Astrocyte (in vitro differentiated cells and primary cell): ENCODE results near the gene LRRK1. TPM values are rescaled to one million over a fixed set of nuclear protein-coding genes. Genes with fewer than 3 reads are reported as not detected.
A peak's percentile ranks its signal among the peaks of the same experiment; 100 is the strongest.

Experiments
- DNase-seq: peaks from one replicate; pipeline ENCODE4 v3.0.0-alpha.2; 2010; ENCODE audit warnings: low read depth
- FAIRE-seq: peaks from 2 replicates; lab custom pipeline; 2011; peaks lifted over from hg19 to GRCh38; lab: Jason Lieb, UNC
- H2AFZ ChIP-seq: 2 replicates; pipeline ENCODE4 v1.6.0; 2012; ENCODE audit warnings: low read depth, low read length, inconsistent platforms
- H3K27ac ChIP-seq: 2 replicates; pipeline ENCODE4 v1.5.1; 2011; ENCODE audit warnings: low read depth, low read length, inconsistent platforms
- H3K27me3 ChIP-seq: 2 replicates; pipeline ENCODE4 v1.6.0; 2011; ENCODE audit warnings: low read length, inconsistent platforms; ENCODE audit not compliant: insufficient read depth
- H3K36me3 ChIP-seq: 2 replicates; pipeline ENCODE4 v1.5.1; 2011; ENCODE audit warnings: low read length, inconsistent platforms; ENCODE audit not compliant: insufficient read depth
- H3K4me1 ChIP-seq: 2 replicates; pipeline ENCODE4 v1.5.1; 2011; ENCODE audit warnings: low read length, inconsistent platforms; ENCODE audit not compliant: insufficient read depth
- H3K4me2 ChIP-seq: 2 replicates; pipeline ENCODE4 v1.6.0; 2012; ENCODE audit warnings: low read length, inconsistent platforms
- H3K4me3 ChIP-seq: 2 replicates; pipeline ENCODE4 v1.5.1; 2011; ENCODE audit warnings: low read depth, mild to moderate bottlenecking, low read length, inconsistent platforms; ENCODE audit not compliant: insufficient read depth
- H3K79me2 ChIP-seq: 2 replicates; pipeline ENCODE4 v1.6.0; 2012; ENCODE audit warnings: mild to moderate bottlenecking, low read length, inconsistent platforms; ENCODE audit not compliant: insufficient read depth
- H3K9ac ChIP-seq: 2 replicates; pipeline ENCODE4 v1.6.0; 2012; ENCODE audit warnings: mild to moderate bottlenecking, low read length, inconsistent platforms
- H3K9me3 ChIP-seq: 2 replicates; pipeline ENCODE4 v1.5.1; 2012; ENCODE audit warnings: low read depth, mild to moderate bottlenecking, low read length, inconsistent platforms; ENCODE audit not compliant: insufficient read depth
- H4K20me1 ChIP-seq: 2 replicates; pipeline ENCODE4 v1.6.0; 2012; ENCODE audit warnings: low read length, inconsistent platforms; ENCODE audit not compliant: insufficient read depth
- H3K27ac Mint-ChIP-seq: one replicate; pipeline ENCODE4 v1.8.0; 2021; ENCODE audit warnings: mild to moderate bottlenecking, mixed read lengths; ENCODE audit not compliant: unreplicated experiment
- H3K27me3 Mint-ChIP-seq: one replicate; pipeline ENCODE4 v1.8.0; 2021; ENCODE audit warnings: low read depth, mixed read lengths; ENCODE audit not compliant: unreplicated experiment
- H3K36me3 Mint-ChIP-seq: one replicate; pipeline ENCODE4 v1.8.0; 2021; ENCODE audit warnings: low read depth, mixed read lengths; ENCODE audit not compliant: unreplicated experiment
- H3K4me1 Mint-ChIP-seq: one replicate; pipeline ENCODE4 v1.8.0; 2021; ENCODE audit warnings: low read depth, mixed read lengths; ENCODE audit not compliant: unreplicated experiment
- H3K4me3 Mint-ChIP-seq: one replicate; pipeline ENCODE4 v1.8.0; 2021; ENCODE audit warnings: mild to moderate bottlenecking, moderate library complexity, mixed read lengths; ENCODE audit not compliant: unreplicated experiment
- H3K9me3 Mint-ChIP-seq: one replicate; pipeline ENCODE4 v1.8.0; 2021; ENCODE audit warnings: mild to moderate bottlenecking, mixed read lengths; ENCODE audit not compliant: unreplicated experiment
- CTCF ChIP-seq: IDR thresholded peaks from 2 replicates; pipeline ENCODE4 v1.5.1; 2011; ENCODE audit warnings: low read depth, mild to moderate bottlenecking, inconsistent platforms, low read length, moderate library complexity; ENCODE audit not compliant: insufficient read depth
- EZH2 ChIP-seq: IDR thresholded peaks from 2 replicates; pipeline ENCODE4 v1.6.1; 2012; ENCODE audit warnings: mild to moderate bottlenecking, low read length, inconsistent platforms; ENCODE audit not compliant: insufficient read depth
- total RNA-seq: library from RNA; stranded (reverse); gene quantifications from 2 replicates; pipeline ENCODE4 v1.2.1, GENCODE V29; 2021

The LRRK1 gene
- total RNA-seq, 1 donor from 2014 or later, result 0.41 TPM

- Histone ChIP-seq H3K9ac (no peak overlapping the region), H3K79me2 (no peaks in the 10 kb centered on the region), H3K9me3 (no peaks in the 10 kb centered on the region), H3K27me3 (no peaks in the 10 kb centered on the region), H3K36me3 (no peaks in the 10 kb centered on the region), H3K4me1 (no peaks in the 10 kb centered on the region), H3K4me2 (no peak overlapping the region), H2AFZ (no peak overlapping the region), H3K4me3 (no peak overlapping the region), H4K20me1 (no peaks in the 10 kb centered on the region), H3K27ac (no peak overlapping the region)
- Mint-ChIP-seq H3K27ac (no peak overlapping the region), H3K27me3 (peaks cover 19% of the 10 kb centered on the region), H3K4me3 (no peak overlapping the region), H3K9me3 (peaks cover 1% of the 10 kb centered on the region), H3K4me1 (peaks cover 2% of the 10 kb centered on the region), H3K36me3 (peaks cover 2% of the 10 kb centered on the region)
- TF ChIP-seq EZH2, result no peak
- no peak for TF ChIP-seq CTCF
- FAIRE-seq (no peak), DNase-seq (no peak)
Observed at GRCh38 chr15:101028772-101029438, 109.7 kb downstream of the LRRK1 start.

GRCh38 chr15:101029971-101030661 lies 111.0 kb downstream of the LRRK1 start:
- Mint-ChIP-seq H3K4me1 (no peaks in the 10 kb centered on the region), H3K27me3 (peaks cover 15% of the 10 kb centered on the region), H3K27ac (no peak overlapping the region), H3K36me3 (peaks cover 1% of the 10 kb centered on the region), H3K9me3 (peaks cover 1% of the 10 kb centered on the region), H3K4me3 (no peak overlapping the region)
- no peaks in the 10 kb centered on the region for H4K20me1 ChIP-seq
- FAIRE-seq (no peak), DNase-seq (no peak)
- H3K4me1 ChIP-seq, result no peaks in the 10 kb centered on the region
- TF ChIP-seq EZH2, result no peak
- TF ChIP-seq CTCF, result no peak
- no peaks in the 10 kb centered on the region for H3K9me3 ChIP-seq
- no peaks in the 10 kb centered on the region for H3K27me3 ChIP-seq
- H3K4me2 ChIP-seq, result no peak overlapping the region
- H2AFZ ChIP-seq, result no peak overlapping the region
- no peak overlapping the region for H3K4me3 ChIP-seq
- no peak overlapping the region for H3K27ac ChIP-seq
- no peak overlapping the region for H3K9ac ChIP-seq
- H3K36me3 ChIP-seq, result no peaks in the 10 kb centered on the region
- no peaks in the 10 kb centered on the region for H3K79me2 ChIP-seq

GRCh38 chr15:101031213-101031612 lies 112.1 kb downstream of the LRRK1 start:
- Histone ChIP-seq H3K9me3 (no peaks in the 10 kb centered on the region), H3K9ac (no peak overlapping the region), H2AFZ (no peak overlapping the region), H4K20me1 (no peaks in the 10 kb centered on the region), H3K4me3 (no peak overlapping the region), H3K27ac (no peak overlapping the region), H3K27me3 (no peaks in the 10 kb centered on the region), H3K79me2 (no peaks in the 10 kb centered on the region), H3K4me2 (no peak overlapping the region), H3K4me1 (no peaks in the 10 kb centered on the region), H3K36me3 (no peaks in the 10 kb centered on the region)
- Mint-ChIP-seq H3K27ac (no peak overlapping the region), H3K36me3 (no peaks in the 10 kb centered on the region), H3K4me3 (no peak overlapping the region), H3K4me1 (no peaks in the 10 kb centered on the region), H3K27me3 (peaks cover 12% of the 10 kb centered on the region), H3K9me3 (peaks cover 1% of the 10 kb centered on the region)
- FAIRE-seq, result no peak
- DNase-seq, result peak; percentile 31
- TF ChIP-seq EZH2, result no peak
- TF ChIP-seq CTCF, result no peak
